Stimulated activated naive CD4-positive, alpha-beta T cell (primary cell): ENCODE measurements around the gene TTC9B.
"Not testable (repeated sequence)": the region's sequence is repeated elsewhere in the genome, so short reads cannot be mapped to it uniquely, and the experiment has no call there.

Source experiments
- DNase-seq, 6 experiments: peaks; one replicate each; lab custom pipeline; 2025; lab: John Stamatoyannopoulos, UW

Gene TTC9B

GRCh38 chr19:40214936-40215335, 3.2 kb downstream of the TTC9B start:
- no peak for DNase-seq

GRCh38 chr19:40213882-40214570, 4.2 kb downstream of the TTC9B start:
- DNase-seq = no peak

GRCh38 chr19:40213251-40213829, 4.8 kb downstream of the TTC9B start:
- no peak for DNase-seq

GRCh38 chr19:40210889-40211288, 7.3 kb downstream of the TTC9B start:
- DNase-seq = no peak

GRCh38 chr19:40208602-40209001, 9.6 kb downstream of the TTC9B start:
- DNase-seq = no peak

- DNase-seq = no peak
Measured at GRCh38 chr19:40205760-40206159, 12.4 kb downstream of the TTC9B start.

- no peak for DNase-seq
Measured at GRCh38 chr19:40204381-40204780, 13.8 kb downstream of the TTC9B start.

- DNase-seq = no peak
Measured at GRCh38 chr19:40200341-40201099, 17.7 kb downstream of the TTC9B start.

GRCh38 chr19:40198272-40198990, 19.8 kb downstream of the TTC9B start:
- DNase-seq = no peak

GRCh38 chr19:40193587-40193849, 24.7 kb downstream of the TTC9B start:
- DNase-seq = no peak

- no peak for DNase-seq
Measured at GRCh38 chr19:40192758-40193586, 25.2 kb downstream of the TTC9B start.

GRCh38 chr19:40191836-40192646, 26.1 kb downstream of the TTC9B start:
- peak in 1 of 6 experiments; percentile 23 for DNase-seq

GRCh38 chr19:40190891-40191835, 27.0 kb downstream of the TTC9B start, which contains the start of gene MAP3K10:
TSS of gene MAP3K10 (plus strand) at chr19:40191426. CDS start at chr19:40192032, 606 bp downstream.
- peak; percentile 29 to 73 (median 58) for DNase-seq

- no peak for DNase-seq
Measured at GRCh38 chr19:40184273-40184672, 33.9 kb downstream of the TTC9B start.

- DNase-seq = no peak
Measured at GRCh38 chr19:40178756-40179155, 39.4 kb downstream of the TTC9B start.

GRCh38 chr19:40177286-40178070, 40.7 kb downstream of the TTC9B start:
- DNase-seq = no peak

GRCh38 chr19:40175820-40176219, 42.4 kb downstream of the TTC9B start:
- DNase-seq = no peak

- no peak for DNase-seq
Measured at GRCh38 chr19:40174092-40174491, 44.1 kb downstream of the TTC9B start.

- not testable (repeated sequence) for DNase-seq
Measured at GRCh38 chr19:40171293-40171692, 46.9 kb downstream of the TTC9B start.
